ENCODE data around the gene RTF1.
"Not testable (repeated sequence)": the region's sequence is repeated elsewhere in the genome, so short reads cannot be mapped to it uniquely, and the experiment has no call there.

RTF1 gene

GRCh38 chr15:41416742-41417417 is at the start of gene RTF1:
RTF1 (plus strand) TSS chr15:41417095; CDS start chr15:41417116, 21 bp downstream.
- DNase-seq, result peak; percentile 79

GRCh38 chr15:41367418-41367817 is 49.5 kb upstream of the RTF1 start:
- no peak for DNase-seq

- DNase-seq, result no peak
Measured at GRCh38 chr15:41377978-41378377, 38.9 kb upstream of the RTF1 start.

DNA sequence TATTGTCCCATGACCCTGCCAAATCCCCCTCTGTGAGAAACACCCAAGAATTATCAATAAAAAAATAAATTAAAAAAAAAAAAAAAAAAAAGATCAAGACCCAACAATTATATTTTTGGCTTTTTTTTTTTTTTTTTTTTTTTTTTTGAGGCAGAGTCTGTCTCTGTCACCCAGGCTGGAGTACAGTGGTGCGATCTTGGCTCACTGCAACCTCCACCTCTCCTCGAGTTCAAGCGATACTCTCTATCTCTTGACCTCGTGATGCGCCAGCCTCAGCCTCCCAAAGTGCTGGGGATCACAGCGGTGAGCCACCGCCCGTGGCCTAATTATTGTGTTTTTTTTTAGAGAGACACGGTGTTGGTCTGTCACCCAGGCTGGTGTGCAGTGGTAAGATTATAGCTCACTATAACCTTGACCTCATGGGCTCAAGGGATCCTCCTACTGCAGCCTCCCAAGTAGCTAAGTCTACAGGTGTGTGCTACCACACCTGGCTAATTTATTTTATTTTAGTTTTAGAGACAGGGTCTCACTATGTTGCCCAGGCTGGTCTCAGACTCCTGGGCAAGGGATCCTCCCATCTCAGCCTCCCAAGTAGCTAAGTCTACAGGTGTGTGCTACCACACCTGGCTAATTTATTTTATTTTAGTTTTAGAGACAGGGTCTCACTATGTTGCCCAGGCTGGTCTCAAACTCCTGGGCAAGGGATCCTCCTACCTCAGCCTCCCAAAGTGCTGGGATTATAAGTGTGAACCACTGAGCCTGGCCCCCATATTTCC is 32.7 kb upstream of the RTF1 start:
- DNase-seq, result not testable (repeated sequence)

GRCh38 chr15:41387646-41388045 is 29.2 kb upstream of the RTF1 start:
- no peak for DNase-seq

DNA sequence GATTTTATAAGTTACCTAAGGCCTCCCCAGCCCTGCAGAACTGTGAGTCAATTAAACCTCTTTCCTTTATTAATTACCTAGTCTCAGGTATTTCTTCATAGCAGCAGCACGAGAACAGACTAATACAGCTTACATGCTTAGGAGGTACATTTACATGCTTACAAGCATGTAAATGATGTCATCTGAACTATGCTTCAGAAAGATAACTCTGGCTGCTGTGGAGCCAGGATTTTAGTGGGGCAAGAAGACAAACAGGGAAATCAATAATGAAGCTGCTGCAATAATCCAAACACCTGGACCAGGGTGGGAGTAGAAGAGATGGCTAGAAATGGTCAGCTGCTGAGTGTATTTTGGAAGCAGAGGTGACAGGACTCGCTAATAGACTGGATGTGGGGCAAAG is 24.2 kb upstream of the RTF1 start:
- no peak for DNase-seq

GRCh38 chr15:41394924-41395323 is 22.0 kb upstream of the RTF1 start:
- no peak for DNase-seq

GRCh38 chr15:41396111-41396510 is 20.8 kb upstream of the RTF1 start:
- DNase-seq, result no peak

DNA sequence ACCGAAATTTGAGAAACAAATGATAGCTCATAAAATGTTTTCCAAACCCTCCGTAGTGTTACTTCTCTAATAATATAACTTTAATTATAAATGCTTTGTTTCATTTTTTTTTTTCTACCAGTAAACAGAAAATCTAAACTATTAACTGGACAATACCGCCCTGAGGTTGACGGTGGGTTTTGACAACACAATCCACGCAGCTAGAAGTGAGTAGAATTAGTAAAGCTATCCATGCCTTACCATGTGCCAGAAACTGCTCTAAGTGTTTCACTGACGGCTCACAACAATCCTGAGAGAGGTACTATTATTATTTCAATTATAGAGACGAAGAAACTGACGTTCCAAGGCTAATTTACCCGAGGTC is 15.0 kb upstream of the RTF1 start:
- DNase-seq, result no peak

DNA sequence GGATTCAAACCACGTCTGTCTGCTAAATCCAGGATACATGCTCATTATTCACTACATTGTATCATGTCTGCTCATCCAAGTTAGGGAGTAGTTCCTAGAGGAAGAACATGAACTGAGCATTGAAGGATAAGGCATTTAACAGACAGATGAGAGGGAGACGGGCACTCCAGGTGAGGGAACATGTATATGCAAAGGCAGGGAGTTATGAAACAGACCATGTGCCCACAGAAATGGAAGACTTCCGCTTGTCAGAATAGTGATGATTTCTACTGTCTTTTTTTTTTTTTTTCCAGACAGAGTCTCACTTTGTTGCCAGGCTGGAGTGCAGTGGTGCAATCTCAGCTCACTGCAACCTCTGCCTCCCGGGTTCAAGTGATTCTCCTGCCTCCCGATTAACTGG is 9.6 kb upstream of the RTF1 start:
- no peak for DNase-seq

DNA sequence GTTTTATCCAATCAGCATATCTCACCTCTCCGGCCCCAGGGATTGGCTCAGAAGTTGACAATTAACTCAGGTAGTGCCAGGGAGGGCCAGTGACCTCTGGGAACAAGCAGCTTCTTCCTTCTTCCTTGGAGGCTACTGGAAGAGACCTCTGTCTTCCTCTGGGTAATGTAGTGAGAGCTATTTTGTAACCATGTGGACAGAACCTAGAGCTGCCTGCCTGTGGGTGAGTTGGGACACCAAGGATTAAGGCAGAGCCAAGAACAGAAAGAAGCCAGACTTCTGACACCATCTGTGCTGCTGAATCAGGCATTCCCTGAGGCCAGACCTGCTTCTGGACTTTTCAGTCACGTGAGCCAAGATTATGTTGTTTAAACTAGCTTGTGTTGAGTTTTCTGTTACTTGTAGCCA is 8.7 kb upstream of the RTF1 start:
- no peak for DNase-seq

DNA sequence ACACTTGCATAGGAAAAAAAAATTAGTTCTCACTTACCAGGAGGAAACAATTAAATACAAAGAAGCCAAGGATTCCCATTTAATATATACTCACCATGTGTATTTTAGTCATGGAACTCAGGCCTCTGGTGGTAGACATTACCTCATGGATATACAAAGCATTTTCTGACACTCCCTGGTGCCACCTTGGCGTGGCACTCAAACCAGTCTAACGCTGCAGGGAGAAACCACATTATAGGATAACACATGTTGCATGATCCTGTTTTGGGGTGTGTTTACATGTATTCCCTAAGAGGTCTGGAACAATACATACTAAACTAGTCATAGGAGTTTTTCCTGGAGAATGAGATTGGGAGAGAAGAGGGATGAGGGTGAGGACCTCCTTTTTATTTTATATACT is 5.9 kb upstream of the RTF1 start:
- no peak for DNase-seq

- DNase-seq, result no peak
Measured at GRCh38 chr15:41411441-41411840, 5.5 kb upstream of the RTF1 start.

DNA sequence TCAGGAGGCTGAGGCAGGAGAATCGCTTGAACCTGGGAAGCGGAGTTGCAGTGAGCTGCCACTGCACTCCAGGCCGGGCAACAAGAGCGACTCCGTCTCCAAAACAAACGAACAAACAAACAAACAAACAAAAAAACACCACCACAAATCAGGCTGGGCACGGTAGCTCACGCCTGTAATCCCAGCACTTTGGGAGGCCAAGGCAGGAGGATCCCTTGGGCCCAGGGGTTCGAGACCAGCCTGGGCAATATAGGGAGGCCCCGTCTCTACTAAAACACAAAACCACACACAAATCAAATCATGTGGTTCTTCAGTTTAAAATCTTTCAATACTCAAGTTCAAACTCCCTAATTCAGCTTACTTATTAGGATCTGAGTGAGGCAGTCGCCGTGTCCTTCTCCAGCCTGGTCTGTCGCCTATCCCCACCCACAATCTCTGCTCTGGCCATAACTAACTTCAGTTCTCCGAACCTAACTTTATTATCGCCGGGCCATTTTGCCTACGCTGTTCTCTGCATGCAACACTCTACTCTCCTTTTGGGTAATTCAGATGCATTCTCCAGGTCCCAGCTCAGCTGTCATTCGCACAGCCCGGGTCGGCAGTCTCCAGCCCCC is 660 bp upstream of the RTF1 start:
- DNase-seq, result no peak

- no peak for DNase-seq
Measured at GRCh38 chr15:41417418-41418195, 712 bp downstream of the RTF1 start.

DNA sequence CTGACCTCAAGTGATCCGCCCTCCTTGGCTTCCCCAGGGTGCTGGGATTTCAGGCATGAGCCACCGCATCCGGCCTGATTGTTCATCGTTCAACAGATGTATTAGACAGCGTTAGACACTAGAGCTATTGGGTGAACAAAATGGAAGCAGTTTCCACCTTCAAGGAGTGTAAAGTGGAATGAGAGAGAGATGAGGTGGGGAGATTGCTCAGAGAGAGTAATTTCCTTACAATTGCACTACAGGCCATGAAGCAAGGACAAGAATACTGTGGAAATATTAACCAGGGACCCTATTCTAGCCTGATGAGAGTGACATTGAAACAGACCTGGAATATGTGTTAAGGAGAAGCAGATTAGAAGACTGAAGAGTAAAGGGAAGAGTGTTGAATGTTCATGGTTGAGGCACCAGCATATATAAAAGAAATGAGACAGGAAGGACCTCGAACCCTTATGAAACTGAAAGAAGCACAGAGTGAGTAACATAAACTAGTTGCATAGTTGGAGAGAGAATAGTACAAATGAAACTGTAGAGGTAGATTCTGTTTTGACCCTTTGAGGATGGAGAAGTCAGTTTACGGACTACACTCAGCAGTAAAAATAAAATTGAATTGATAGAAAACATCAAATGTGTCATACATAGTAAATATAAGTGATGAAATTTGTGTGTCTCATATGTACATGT is 7.2 kb downstream of the RTF1 start:
- no peak for DNase-seq

GRCh38 chr15:41424809-41425208 is 7.9 kb downstream of the RTF1 start:
- no peak for DNase-seq

DNA sequence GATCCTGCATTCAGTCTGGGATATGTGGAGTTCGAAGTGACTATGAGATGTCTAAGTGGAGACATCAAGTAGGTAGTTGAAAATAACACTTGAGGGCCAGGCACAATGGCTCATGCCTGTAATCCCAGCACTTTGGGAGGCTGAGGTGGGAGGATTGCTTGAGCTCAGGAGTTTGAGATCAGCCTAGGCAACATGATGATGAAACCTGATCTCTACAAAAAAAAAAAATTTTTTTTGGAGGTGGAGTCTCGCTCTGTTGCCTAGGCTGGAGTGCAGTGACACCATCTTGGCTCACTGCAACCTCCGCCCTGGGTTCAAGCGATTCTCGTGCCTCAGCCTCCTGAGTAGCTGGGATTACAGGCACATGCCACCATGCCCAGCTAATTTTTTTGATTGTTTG is 9.0 kb downstream of the RTF1 start:
- not testable (repeated sequence) for DNase-seq

DNA sequence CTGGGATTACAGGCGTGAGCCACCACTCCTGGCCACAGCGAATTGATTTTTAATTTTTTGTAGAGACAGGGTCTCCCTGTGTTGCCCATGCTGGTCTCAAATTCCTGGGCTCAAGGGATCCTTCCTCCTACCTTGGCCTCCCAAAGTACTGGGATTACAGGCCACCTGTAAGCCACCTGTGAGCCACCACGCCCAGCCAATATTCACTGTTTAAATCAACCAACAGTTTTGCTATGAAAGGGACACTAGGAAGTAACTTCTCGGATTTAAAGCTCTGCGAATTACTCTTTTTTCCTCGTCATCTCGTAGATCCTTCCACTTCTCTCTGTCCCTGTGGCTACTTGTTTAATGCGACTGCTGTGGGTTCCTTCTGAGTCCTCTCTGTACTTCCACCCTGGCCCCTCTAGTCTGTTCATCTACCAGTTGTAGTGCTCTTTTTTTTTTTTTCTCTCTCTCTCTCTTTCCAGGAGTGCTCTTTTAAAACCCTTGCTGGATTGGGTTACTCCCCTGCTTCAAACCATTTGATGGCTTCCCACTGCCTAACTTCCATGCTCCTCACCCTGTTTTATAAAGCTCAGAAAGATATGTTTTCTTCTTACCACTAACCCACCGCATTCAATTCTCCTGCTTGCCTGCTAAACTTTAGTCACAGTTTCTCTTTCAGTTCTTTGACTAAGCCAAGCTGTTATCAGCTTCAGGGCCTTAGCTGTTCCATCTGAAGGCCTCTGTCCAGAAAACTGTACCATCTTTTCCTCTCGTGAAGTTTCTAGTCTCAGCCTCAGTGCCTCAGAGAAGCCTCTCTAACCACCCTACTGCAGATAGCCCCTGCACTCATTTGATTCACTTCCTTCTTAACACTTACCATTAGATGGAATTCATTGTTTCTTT is 12.4 kb downstream of the RTF1 start:
- no peak for DNase-seq

- DNase-seq, result no peak
Measured at GRCh38 chr15:41435037-41435786, 18.3 kb downstream of the RTF1 start.

DNA sequence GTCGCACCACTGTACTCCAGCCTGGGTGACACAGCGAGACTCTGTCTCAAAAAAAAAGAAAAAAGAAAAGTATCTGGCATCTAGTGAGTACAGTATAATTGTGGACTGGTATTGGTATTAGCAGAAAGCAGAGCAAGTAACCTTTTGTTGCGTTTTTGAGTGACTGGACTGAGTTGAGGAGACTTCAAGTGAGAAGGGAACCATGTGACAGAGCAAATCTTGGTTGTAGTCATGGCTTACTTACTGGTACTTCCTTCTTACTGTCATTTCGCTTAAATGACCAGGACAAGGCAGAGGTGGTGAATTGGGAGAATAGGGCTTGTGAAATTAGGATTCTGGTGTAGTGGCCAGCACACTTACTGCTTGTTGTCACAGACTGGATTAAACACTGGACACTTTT is 20.6 kb downstream of the RTF1 start:
- DNase-seq, result no peak

Data from NCI-H1092 treated with DMSO at 0.1 percent for 48 hours (cell line).